Measurements from ENCODE around the gene TM9SF1.

The TM9SF1 gene

GRCh38 chr14:24150061-24150460, 45.2 kb downstream of the TM9SF1 start:
- no peak for DNase-seq

GRCh38 chr14:24149302-24149969, 45.8 kb downstream of the TM9SF1 start:
- DNase-seq, result no peak

GRCh38 chr14:24147761-24148428, 47.3 kb downstream of the TM9SF1 start:
- DNase-seq, result no peak

GRCh38 chr14:24146978-24147760, 48.1 kb downstream of the TM9SF1 start, which contains the start of gene RNF31:
TSS of gene RNF31 (plus strand) at chr14:24147498. CDS start at chr14:24147699, 201 bp downstream.
- DNase-seq, result peak; percentile 98

GRCh38 chr14:24146453-24146977, 48.7 kb downstream of the TM9SF1 start, which contains the start of gene PSME2:
TSS of gene PSME2 (minus strand) at chr14:24146610. CDS start at chr14:24146581, 29 bp downstream.
- DNase-seq, result peak; percentile 97

GRCh38 chr14:24145690-24146452, 49.4 kb downstream of the TM9SF1 start:
- DNase-seq, result no peak

- no peak for DNase-seq
These were observed 50.0 kb downstream of the TM9SF1 start for GRCh38 chr14:24145219-24145618.

GRCh38 chr14:24144451-24144850, 50.8 kb downstream of the TM9SF1 start:
- no peak for DNase-seq

GRCh38 chr14:24143511-24143910, 51.7 kb downstream of the TM9SF1 start:
- DNase-seq, result no peak

GRCh38 chr14:24141097-24141880, 54.0 kb downstream of the TM9SF1 start, which contains the start of gene EMC9:
TSS of gene EMC9 (minus strand) at chr14:24141591. CDS start at chr14:24141304, 287 bp downstream.
- peak; percentile 99 for DNase-seq

GRCh38 chr14:24139272-24139934, 55.8 kb downstream of the TM9SF1 start:
- no peak for DNase-seq
